ENCODE data around the gene WDR49.

The WDR49 gene

DNA sequence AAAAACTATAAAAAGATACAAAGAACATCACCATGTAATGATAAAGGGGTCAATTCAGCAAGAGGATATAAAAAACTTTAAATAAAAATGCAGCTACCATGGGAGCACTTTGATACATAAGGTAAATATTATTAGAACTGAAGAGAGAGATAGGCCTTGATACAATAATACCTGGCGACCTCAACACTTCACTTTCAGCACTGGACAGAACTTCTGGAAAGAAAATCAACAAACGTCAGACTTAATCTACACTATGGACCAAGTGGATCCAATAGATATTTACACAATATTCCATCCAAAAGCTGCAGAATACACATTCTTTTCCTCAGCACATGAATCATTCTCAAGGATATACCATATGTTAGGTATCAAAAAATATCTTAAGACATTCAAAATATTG, 42.0 kb downstream of the WDR49 start:
- no peak for DNase-seq

DNA sequence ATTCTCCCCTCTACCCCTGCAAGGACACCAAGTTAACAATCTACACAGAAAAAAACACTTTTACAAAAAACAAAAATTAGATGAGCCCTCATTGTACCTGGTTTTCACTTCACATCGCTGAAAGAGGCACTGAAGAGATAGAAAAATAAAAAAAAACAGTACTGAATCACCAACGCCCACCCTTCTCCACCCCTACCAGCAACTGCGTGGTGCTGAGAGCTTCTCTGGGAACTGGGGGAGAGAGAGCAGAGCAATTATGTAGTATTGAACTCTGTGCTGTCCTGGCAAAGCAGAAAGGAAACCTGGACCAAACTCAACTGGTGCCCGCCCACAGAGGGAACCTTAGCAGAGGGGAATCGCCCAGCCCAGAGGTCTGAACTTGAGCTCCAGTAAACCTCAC, 44.6 kb downstream of the WDR49 start:
- DNase-seq, result no peak

DNA sequence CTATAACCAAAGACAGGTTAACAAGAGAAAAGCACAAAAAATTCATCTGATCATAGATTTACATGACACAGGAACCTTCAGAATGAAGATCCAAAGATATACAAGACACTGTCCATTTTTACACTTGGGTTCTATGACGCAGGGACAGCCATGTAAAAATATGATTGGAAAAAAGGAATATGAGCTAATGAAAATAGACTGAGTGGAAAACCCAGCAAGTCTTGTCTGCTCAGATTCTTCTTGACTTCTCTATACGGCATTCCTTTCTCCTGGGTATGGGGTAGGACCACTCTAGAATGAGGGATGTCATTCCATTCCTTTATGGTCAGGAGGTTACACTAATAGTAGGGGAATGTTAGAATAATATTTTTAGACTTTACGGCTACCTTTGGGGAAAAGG, 46.9 kb downstream of the WDR49 start:
- DNase-seq, result no peak

DNA sequence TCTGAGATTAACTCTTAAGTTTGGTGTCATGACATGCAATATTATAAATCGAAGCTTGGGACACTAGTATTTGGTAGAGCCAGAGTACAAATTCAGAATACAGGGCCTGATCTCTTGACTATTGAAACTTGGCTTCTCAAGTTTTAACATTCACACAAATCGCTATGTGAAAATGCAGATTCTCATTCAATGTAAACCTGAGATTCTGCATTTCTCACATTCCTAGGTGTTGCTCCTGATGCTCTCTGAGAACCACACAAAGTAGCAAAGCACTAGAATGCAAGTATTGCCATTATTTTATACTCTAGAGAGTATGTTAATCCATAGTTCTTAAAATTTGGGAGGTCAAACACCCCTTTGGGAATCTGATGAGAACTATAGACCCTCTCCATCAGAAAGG, 47.9 kb downstream of the WDR49 start:
- no peak for DNase-seq

DNA sequence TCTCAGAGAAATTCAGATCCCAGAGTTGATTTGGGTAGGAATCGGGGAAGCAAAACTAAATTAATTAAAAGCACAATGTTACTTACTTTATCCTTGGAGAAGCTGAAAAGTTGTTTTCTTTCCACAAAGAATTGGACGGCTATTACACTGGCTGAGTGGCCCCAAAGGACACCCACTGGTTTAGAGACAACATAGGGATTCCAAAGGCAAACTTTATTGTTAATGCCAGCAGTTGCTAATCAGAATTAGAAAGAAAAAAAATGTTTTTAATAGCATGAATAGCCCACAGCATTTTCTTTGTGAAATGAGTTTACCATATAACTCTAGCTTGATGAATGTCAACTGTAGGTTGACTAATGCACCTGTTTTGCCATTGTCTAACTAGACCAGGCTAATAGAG, 51.7 kb downstream of the WDR49 start:
- DNase-seq, result no peak

DNA sequence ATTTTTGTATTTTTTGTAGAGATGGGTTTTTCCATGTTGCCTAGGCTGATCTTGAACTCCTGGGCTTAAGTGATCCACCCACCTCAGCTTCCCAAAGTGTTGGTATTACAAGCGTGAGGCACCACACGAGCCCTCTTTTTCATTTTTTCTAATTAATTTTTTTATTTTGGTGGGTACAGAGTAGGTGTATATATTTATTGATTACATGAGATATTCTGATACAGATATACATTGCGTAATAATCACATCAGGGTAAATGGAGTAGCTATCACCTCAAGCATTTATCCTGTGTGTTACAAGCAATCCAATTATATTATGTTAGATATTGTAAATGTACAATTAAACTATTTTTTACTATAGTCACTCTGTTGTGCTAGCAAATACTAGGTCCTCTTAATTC, 66.1 kb downstream of the WDR49 start:
- no peak for DNase-seq

DNA sequence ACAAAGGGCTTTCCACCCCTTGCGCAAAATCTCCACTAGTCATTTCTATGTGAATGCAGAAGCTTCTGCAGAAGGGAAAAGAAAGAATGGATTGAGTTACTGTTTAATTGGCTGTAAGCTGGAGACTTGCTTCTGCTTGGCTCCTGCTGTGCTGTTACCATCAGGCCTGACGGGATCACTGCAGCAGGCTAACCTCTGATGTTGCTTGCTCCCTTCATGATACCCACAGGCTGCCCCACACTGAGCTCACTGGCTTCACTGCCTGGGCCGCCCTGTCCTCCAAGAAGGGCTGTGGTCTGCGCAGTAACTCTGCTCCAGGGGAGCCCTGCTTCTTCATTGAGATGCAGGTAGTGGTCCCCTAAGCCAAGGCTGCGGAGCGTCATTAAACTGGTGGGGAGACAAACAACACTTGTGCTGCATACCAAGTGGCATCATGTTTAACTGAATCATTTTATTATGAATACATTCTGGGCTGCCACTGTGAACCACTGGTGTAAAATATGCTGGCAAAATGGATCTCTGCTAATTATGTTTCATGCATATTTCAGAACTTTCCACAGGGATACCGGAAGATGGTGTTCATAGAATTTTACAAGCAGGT, 78.6 kb downstream of the WDR49 start:
- no peak for DNase-seq

DNA sequence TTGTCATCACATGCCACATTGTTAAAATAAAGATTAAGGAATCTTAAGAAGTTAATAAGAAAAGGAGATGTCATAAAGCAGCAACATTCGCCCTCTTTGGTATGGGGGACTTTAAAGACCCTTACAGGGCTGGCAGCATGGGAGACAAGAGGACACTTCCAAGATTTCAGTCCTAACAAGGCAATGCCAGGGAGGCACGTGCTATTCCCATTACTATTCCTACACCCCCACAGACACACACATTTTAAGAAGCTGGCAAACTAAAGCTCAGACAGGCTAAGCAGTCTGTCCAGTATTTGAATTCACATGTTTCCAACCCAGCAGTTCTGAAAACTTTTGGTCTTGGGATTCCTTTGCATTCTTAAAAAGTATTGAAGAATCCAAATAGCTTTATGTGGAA, 80.8 kb downstream of the WDR49 start:
- no peak for DNase-seq

DNA sequence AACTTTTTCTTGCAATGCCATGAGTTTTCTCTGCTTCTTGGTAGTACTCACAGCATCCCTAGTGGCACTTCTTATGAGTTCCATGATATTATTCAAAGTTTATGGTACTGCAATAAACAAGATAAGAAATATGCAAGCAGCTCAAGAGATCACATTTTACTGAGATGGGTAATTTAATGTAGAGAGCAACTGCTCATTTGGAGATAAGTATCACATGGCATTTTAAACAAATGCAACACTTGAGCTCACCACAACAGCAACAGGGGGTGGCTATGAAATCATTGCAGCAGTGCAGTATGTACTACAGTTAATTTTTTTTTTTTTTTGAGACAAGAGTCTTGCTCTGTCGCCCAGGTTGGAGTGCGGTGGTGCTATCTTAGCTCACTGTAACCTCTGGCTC, 85.1 kb downstream of the WDR49 start:
- DNase-seq, result no peak

DNA sequence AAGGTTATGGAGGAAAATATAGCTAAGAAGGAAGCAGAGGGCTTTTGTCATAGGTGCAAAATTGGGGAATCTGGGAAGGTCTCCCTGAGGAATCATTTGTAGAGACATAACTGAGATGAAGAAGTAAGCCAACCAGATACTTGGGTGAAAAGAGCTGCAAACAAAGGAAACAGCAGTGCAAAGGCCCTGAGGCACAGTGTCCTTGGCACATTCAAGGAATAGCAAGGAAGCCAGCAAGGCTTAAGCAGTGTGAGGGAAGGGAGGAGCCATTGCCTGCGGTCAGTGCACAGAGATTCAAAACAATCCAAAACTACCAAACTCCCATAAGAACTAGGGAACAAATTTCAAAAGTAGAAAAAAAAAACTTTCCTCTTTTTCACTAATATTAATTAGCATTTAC, 88.3 kb downstream of the WDR49 start:
- no peak for DNase-seq

DNA sequence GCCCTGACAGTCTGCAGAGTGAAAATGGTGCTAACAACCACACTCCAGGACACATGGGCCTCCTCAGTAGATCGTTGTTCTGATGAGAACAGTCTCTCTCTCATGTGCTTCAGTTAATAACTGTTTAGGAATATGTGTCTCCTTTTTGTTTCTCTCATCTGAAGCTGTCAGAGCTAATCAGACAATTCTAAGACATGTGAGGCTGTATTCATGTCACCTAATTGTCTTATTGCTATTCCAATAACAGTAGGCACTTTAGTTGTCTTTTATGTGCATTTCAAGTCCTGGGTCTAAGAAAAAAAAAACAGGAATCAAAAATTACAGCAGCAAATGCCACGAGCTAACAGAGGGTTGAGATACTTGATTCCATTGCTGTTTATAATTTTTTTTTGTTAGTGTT, 89.1 kb downstream of the WDR49 start:
- no peak for DNase-seq

DNA sequence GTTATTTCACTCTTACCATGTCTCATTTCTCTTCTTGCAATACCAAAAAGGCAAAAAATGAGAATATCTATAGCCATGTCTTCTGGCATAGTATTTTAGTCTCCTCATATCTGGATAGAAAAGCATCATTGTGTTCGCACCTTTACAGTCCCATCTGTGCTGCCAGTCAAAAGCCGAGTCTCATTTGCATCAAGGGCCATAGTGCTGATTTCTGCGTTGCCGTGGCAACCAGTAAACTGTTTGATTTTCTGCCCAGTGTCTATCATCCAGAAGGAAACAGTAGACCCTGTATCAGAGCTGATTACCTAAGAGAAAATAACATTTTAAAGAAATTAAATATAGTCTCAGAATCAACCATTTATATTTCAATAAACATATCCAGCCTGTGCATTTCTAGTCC, 93.8 kb downstream of the WDR49 start:
- no peak for DNase-seq

DNA sequence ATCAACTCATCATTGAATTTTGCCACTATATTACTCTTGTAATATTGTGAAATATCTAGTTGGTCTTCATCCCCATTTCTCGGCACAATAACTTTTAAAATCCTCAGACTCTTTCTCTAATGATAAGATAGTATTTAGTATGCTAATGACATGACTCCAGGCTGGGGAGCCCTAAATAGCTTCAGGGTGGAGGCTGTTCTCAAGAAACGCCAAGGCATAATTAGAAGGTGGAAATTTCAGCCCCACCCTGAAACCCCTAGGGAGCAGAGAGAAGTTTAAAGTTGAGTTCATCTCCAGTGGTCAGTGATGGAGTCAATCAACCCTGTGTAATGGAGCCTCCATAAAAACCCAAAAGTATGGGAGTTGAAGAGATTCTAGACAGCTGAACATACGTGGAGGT, 98.8 kb downstream of the WDR49 start:
- no peak for DNase-seq

DNA sequence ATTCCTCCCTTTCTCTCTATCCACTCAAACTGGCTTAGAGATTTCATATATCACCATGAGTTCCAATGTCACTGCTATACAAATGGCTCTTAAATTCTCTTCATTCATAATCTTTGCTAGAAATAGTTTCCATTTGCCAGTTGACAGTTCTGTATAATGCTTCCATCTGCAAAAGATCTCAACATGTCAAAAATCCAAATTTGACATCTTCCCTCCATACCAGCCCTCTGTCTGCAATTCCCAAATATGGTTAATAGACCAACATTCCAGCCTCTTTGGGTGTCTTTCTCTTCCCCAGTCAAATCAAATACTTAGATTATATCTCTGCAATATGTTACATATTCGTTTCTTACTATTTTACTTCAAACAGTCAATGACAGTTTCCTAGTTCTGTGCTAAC, 115.7 kb downstream of the WDR49 start:
- no peak for DNase-seq

DNA sequence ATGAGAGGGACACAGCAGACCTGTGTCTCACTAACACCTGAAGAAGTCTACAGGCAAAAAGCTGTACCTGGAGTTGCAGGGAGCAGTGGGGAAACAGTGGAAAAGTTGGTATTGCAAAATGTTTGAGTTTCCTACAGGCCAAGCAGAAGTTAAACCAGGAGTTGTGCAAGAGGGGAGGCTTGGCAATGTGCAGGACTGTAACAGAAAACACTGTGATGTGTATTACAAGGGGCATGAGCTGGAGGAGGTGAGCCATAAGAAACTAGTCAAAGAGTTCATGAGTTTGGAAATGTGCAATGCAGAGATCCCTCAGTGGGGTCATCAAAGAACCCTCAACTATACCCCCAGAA, 132.8 kb downstream of the WDR49 start:
- peak in 1 of 2 donors; percentile 34 for DNase-seq

DNA sequence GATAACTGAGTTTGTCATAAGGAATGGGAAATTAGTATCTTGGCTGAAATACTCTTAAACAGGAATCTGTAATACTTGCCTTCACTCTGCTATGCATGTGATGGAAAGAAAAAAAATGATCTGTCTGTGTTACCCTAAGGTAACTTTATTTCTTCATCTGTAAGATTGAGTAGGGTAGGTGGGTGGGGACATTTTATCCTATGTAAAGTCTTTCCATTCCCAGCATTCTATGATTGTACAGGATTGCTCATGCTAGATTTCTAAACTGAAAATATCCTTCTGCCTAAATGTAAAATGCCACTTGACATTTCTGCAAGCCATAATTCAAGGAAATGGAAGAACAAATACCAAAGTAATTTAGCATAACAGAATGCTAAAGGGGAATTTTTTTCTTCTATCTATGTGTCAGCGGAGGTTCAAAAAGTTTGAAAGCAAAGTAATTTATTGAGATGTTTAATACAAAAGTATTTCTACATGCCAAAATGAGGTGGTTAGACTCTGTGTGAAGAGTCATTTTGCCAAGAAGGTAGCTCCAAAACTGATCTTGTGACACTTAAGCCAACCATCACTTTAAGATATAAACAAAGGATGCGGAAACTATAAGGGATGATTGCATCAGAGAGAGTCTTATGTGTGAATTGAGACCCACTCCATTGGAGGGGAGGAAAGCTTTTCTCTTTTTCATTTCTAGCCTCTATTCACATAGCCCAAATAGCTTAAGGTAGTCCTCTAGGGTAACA, 133.3 kb downstream of the WDR49 start:
- DNase-seq, result no peak

DNA sequence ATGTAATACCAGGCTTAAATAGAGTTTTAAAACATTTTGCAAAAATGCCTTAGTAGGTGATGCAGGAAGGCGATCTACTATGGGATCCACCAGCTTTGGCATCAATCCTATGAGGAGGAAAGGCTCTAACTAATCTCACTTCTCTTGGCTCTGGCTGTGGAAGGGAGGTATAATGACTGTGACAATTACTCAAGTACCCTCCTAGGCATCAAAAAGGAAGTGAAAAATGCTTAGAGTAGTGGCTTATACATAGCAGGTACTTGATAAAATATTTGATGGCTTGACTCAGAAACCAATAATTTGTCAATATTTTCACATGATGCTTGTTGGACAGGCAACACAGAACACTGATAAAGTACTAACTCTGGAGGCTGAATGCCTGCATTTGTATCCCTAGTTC, 145.8 kb downstream of the WDR49 start:
- DNase-seq, result no peak

DNA sequence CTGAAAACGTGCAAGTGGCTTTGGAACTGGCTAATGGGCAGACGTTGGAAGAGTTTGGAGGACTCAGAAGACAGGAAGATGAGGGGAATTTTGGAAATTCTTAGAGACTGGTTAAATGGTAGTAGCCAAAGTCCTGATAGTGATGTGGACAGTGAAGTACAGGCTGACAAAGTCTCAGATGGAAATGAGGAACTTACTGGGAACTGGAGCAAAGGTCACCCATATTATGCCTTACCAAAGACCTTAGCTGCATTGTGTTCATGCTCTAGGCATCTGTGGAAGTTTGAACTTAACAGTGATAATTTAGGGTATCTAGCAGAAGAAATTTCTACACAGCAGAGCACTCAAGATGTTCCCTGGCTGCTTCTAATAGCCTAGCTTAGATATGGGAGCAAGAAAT, 151.3 kb downstream of the WDR49 start:
- no peak for DNase-seq

DNA sequence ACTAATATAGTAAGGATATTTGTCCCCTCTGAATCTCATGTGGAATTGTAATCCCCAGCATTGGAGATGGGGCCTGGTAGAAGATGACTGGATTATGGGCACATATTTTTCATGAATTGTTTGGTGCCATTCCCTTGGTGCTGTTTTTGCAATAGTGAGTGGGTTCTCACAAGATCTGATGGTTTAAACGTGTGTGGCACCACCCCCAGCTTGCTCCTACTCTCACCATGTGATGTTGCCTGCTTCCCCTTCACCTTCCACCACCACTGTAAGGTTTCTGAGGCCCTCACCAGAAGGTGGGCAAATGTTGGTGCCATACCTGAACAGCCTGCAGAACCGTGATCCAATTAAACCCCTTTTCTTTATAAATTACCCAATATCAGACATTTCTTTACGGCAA, 151.8 kb downstream of the WDR49 start:
- DNase-seq, result no peak

DNA sequence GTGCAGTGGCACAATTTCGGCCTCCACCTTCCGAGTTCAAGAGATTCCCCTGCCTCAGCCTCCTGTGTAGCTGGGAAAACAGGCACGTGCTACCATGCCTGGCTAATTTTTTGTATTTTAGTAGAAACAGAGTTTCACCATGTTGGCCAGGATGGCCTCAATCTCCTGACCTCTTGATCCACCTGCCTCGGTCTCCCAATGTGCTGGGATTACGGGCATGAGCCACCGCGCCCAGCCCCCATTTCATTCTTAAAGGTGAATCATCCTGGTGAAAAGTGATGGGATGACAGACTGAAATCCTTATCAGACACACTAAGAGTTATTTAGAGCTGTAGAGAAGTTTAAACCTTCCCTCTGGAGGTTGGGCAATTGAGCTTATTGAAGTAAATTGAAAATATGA, 155.8 kb downstream of the WDR49 start:
- no peak for DNase-seq

DNA sequence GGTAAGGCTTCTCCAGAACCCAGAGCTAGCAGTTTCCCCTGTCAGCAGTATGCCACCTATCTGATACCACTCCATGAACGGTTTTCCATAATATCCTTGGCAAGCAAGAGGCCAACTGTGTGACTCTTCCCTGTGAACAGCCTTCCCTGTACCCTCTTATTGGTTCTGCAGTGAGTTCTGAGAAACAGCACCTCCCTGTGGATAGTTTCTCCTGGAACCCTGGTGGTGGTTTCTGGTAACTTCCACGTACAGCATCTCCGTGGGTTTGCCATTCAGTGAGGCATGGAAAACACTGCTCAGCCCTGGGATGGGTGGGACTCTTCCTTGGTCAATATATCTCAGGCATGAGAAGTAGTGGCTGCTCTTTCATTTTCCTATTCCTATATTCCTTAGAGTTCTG, 160.5 kb downstream of the WDR49 start:
- DNase-seq, result no peak

DNA sequence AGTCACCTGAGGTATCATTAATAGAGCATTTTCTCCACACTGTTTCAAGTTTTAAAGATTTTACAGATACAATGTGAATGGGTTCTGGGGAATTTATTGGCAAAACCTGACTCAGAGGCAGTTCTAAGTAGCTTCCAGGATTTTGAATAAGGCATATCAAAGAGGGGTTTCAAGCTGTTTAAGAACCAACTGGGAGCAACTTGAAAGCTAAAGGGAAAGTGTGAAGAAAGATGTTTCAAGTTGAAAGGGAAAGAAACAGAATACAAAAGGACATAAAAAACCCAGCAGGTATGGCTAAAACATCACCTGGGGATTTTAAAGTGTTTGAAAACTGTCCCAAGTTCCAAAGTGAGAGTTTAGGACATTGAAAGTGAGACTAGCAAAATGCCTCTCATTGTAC, 162.1 kb downstream of the WDR49 start:
- no peak for DNase-seq

DNA sequence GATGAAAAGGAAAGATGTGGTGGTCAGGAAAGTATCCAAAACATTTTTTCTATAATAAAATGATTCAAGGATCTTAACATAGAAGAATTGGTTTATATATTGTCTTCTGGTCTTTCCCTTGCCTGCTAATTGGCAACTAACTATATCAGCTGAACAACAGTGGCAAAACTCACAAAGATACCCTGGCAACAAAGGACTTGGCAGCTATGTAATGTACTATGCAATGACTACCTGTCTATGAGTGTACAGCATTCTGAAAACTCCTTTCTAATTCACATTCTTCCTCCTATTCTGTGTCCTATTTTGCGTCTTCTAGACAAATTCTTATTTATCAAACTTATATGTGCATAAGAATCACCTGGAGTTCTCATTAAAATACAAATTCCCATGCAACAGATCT, 164.2 kb downstream of the WDR49 start:
- DNase-seq, result no peak

DNA sequence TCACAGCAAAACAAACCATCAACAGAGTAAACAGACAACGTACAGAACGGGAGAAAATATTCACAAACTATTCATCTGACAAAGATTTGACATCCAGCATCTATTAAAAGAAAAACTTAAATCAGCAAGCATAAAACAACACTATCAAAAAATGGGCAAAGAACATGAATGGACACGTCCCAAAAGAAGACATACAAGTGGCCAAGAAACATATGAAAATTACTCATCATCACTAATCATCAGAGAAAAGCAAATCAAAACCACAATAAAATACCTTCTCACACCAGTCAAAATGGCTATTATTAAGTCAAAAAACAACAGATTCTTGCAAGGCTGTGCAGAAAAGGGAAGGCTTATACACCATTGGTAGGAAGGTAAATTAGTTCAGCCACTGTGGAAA, 166.2 kb downstream of the WDR49 start:
- DNase-seq, result no peak

DNA sequence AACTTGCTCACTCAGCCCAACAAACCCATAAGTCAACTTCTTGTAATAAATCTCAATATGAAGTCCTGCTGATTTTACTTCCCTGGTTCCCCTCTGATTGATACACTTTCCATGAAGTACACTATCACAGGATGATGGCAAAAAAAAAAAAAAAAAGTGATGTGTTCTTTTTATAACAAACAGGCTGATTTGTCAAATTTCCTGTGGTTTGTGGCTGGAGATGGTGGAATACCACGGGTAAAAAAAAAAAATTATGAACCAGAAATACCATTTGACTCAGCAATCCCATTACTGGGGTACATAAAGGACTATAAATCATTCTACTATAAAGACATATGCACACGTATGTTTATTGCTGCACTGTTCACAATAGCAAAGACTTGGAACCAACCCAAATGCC, 169.2 kb downstream of the WDR49 start:
- no peak for DNase-seq
